ENCODE results near the gene PRKRA. TPM values are rescaled to one million over a fixed set of nuclear protein-coding genes. Genes with fewer than 3 reads are reported as not detected.

PRKRA gene
- total RNA-seq, 2 donors from 2014 or later: 21.5 to 35.9 TPM

DNA sequence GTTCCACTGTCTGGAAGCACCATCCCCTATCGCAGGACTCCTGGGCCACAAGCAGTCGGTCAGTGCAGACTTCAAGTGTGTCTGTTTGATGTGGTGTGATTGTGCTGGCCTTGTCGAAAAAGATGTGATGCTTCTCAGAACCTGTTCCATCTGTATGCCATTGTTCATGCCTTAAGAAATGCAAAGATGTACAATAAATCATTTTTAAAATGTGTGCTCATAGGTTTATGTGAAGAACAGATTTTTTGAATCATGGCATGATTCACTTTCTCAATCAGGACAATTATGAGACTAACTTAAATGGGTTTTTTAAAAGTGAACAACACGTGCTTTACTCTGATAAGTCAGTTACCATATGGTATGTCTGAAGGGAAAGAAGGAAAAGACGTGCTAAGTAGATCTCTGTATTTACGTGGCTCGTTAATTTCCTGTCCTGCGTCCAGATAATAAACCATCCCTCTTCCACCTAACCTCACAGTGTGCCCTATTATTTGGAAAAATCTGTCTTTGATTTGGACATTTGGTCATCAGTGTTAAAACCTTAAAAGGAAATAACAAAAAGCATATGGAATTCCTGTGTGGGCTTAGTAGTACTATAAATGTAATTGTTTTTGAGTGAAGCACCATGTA is 54.9 kb downstream of the PRKRA start:
- H3K9me3 ChIP-seq: no peaks in the 10 kb centered on the region
- no peak overlapping the region for H3K4me3 ChIP-seq
- H3K27me3 ChIP-seq: no peaks in the 10 kb centered on the region
- 79 to 83% methylated on average over 8 of the region's 8 CpGs for WGBS, 2 donors
- intact Hi-C loops (cut with DNase I): no loop called here
- ATAC-seq (no peak), DNase-seq (no peak)
- TF ChIP-seq, protein P1, sequence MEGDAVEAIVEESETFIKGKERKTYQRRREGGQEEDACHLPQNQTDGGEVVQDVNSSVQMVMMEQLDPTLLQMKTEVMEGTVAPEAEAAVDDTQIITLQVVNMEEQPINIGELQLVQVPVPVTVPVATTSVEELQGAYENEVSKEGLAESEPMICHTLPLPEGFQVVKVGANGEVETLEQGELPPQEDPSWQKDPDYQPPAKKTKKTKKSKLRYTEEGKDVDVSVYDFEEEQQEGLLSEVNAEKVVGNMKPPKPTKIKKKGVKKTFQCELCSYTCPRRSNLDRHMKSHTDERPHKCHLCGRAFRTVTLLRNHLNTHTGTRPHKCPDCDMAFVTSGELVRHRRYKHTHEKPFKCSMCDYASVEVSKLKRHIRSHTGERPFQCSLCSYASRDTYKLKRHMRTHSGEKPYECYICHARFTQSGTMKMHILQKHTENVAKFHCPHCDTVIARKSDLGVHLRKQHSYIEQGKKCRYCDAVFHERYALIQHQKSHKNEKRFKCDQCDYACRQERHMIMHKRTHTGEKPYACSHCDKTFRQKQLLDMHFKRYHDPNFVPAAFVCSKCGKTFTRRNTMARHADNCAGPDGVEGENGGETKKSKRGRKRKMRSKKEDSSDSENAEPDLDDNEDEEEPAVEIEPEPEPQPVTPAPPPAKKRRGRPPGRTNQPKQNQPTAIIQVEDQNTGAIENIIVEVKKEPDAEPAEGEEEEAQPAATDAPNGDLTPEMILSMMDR (IDR thresholded peaks at IDR 0.05): no peak
- no peak for TF ChIP-seq POLR2A (IDR thresholded peaks at IDR 0.05)
- no peaks in the 10 kb centered on the region for H3K36me3 ChIP-seq (replicated peaks in 1 of 2; ENCODE audit: insufficient read depth in 1 of 2, low read depth in 2 of 2)
- H3K4me1 ChIP-seq: no peaks in the 10 kb centered on the region
- H3K27ac ChIP-seq: no peak overlapping the region

DNA sequence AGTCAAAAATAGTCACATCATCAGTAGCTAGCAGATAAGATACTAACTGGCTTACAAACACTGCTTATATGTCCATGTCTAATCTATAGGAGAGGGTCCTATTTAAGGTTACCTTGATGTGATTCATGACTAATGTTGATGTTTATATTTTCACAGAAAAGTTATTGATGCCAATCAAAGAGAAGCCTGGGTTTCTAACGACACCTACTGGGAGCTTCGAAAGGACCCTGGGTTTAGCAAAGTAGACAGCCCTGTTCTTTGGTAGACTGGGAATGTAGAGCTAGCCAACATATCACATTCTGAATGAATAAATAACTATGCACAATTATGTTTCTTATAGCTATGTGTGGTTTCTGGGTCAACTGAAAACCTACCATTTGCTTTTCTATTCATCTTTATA is 55.7 kb downstream of the PRKRA start:
- no peak overlapping the region for H3K27ac ChIP-seq
- ATAC-seq (no peak), DNase-seq (no peak)
- no peak for TF ChIP-seq POLR2A (IDR thresholded peaks at IDR 0.05)
- TF ChIP-seq, protein P1 (IDR thresholded peaks at IDR 0.05): no peak
- intact Hi-C loops (cut with DNase I): no loop called here
- H3K4me1 ChIP-seq: no peaks in the 10 kb centered on the region
- no peaks in the 10 kb centered on the region for H3K27me3 ChIP-seq
- no peak overlapping the region for H3K4me3 ChIP-seq
- no peaks in the 10 kb centered on the region for H3K9me3 ChIP-seq
- no peaks in the 10 kb centered on the region for H3K36me3 ChIP-seq (replicated peaks in 1 of 2; ENCODE audit: insufficient read depth in 1 of 2, low read depth in 2 of 2)
- WGBS, 2 donors: 87 to 88% methylated on average over 2 of the region's 2 CpGs

DNA sequence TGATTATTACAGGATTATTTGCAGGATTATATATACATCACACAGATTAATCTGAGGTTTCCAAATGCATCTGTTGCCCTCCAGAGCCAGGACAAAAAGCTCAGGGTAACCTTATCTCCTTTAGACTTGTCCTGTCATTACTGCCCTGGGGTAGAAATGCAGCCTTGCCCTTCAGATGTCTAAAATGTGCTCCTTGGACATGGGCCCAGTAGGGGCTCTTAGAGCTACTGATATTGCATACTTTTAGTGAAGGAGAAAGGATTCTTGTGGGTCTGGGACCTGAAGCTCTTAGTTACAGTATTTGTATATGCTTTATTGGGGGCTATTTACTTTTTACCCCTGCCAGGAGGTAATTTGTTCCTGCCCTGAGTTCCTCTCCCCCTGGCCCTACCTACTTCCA is 56.1 kb downstream of the PRKRA start:
- TF ChIP-seq, protein P1 (IDR thresholded peaks at IDR 0.05): no peak
- no peak for TF ChIP-seq POLR2A (IDR thresholded peaks at IDR 0.05)
- no peaks in the 10 kb centered on the region for H3K27me3 ChIP-seq
- no peak for ATAC-seq
- intact Hi-C loops (cut with DNase I): no loop called here
- H3K4me1 ChIP-seq: no peaks in the 10 kb centered on the region
- no peak overlapping the region for H3K27ac ChIP-seq
- H3K9me3 ChIP-seq: no peaks in the 10 kb centered on the region
- no peaks in the 10 kb centered on the region for H3K36me3 ChIP-seq (replicated peaks in 1 of 2; ENCODE audit: insufficient read depth in 1 of 2, low read depth in 2 of 2)
- DNase-seq: no peak
- H3K4me3 ChIP-seq: no peak overlapping the region

DNA sequence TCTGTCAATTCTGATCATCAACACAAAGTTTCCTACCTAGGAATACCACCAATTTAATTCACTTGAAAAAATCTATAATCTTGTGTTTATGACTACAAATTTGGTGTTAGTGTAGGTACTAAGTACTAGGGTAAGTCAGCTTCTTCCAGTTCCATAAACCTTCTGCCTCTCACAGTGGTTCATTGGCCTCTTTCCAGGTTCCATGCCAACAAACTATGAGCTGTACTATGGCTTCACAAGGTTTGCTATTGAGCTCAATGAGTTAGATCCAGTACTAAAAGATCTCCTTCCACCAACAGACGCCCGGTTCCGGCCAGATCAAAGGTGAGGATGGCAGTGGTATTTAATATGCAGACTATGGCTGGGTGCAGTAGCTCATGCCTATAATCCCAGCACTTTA is 58.8 kb downstream of the PRKRA start:
- Histone ChIP-seq H3K27ac (no peak overlapping the region), H3K27me3 (no peaks in the 10 kb centered on the region), H3K9me3 (no peaks in the 10 kb centered on the region), H3K4me3 (no peak overlapping the region), H3K4me1 (no peaks in the 10 kb centered on the region), H3K36me3 (replicated peaks in 1 of 2; ENCODE audit: insufficient read depth in 1 of 2, low read depth in 2 of 2) (no peaks in the 10 kb centered on the region)
- DNase-seq (peak in 1 of 4 donors; percentile 16), ATAC-seq (no peak)
- WGBS, 2 donors: 75 to 87% methylated on average over 2 to 3 of the region's 3 CpGs
- TF ChIP-seq, protein P1 (IDR thresholded peaks at IDR 0.05): no peak
- TF ChIP-seq POLR2A (IDR thresholded peaks at IDR 0.05): no peak
- intact Hi-C loops (cut with DNase I): no loop called here

DNA sequence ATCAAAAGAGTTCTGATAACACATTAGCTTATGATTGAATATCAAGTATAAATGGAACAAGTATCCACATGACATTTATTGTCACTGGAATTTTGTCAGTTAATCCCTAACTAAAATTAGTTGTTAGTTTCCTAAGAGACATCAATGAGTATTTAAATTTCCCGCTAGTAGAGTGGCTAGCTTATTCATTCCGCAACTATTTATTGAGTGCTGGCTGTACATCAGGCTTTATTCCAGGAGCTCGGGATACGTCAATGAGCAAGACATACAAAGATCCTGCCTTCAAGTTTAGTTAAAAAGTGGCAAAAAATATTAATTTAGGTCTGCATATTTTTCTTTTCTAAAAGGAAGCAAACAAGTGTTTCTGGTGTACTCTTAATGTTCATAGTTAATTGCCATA is 59.3 kb downstream of the PRKRA start:
- intact Hi-C loops (cut with DNase I): no loop called here
- H3K9me3 ChIP-seq: no peaks in the 10 kb centered on the region
- WGBS, 2 donors: 46 to 67% methylated on average over 4 of the region's 4 CpGs

More for the DNA sequence above, 59.3 kb downstream of the PRKRA start:
- TF ChIP-seq, protein P1 (IDR thresholded peaks at IDR 0.05): no peak
- TF ChIP-seq POLR2A (IDR thresholded peaks at IDR 0.05): no peak
- no peak overlapping the region for H3K27ac ChIP-seq
- no peak for DNase-seq
- H3K4me1 ChIP-seq: no peaks in the 10 kb centered on the region
- ATAC-seq: no peak
- H3K36me3 ChIP-seq (replicated peaks in 1 of 2; ENCODE audit: insufficient read depth in 1 of 2, low read depth in 2 of 2): no peaks in the 10 kb centered on the region
- no peak overlapping the region for H3K4me3 ChIP-seq
- H3K27me3 ChIP-seq: no peaks in the 10 kb centered on the region

Data from body of pancreas (tissue), 4 donors.